Measurements from ENCODE around the gene VPS13D. TPM values are rescaled to one million over a fixed set of nuclear protein-coding genes. Genes with fewer than 3 reads are reported as not detected.

The VPS13D gene
- total and polyA plus RNA-seq, 10 donors = 10.1 to 108 (median 86.3) TPM

GRCh38 chr1:12511516-12512468 lies 282.0 kb downstream of the VPS13D start:
- H3K36me3 ChIP-seq = peaks cover 0 to 59% (median 23%) of the 10 kb centered on the region in 6 donors
- 91 to 98% (median 96%) methylated on average over 13 of the region's 13 CpGs for WGBS, 5 donors
- H3K27me3 ChIP-seq (replicated peaks in 1 of 7) = no peaks in the 10 kb centered on the region
- H3K27ac ChIP-seq = peak overlapping the region in 6 of 8 donors; percentile 47 to 80 (median 66)
- no peaks in the 10 kb centered on the region for H3K9me3 ChIP-seq
- DNase-seq = no peak
- intact Hi-C loops (cut with DNase I; ENCODE audit: low total_unique reads) = no loop called here
- no peak for TF ChIP-seq CTCF (IDR thresholded peaks at IDR 0.05 in 8 of 11, conservative IDR thresholded peaks at IDR 0.05 in 3 of 11)
- TF ChIP-seq POLR2AphosphoS5 (IDR thresholded peaks at IDR 0.05) = no peak
- TF ChIP-seq POLR2A (IDR thresholded peaks at IDR 0.05) = no peak
- H3K4me1 ChIP-seq = peaks cover 0 to 24% (median 15%) of the 10 kb centered on the region in 6 donors
- peak overlapping the region in 2 of 8 donors; percentile 11 to 49 for H3K4me3 ChIP-seq

DNA sequence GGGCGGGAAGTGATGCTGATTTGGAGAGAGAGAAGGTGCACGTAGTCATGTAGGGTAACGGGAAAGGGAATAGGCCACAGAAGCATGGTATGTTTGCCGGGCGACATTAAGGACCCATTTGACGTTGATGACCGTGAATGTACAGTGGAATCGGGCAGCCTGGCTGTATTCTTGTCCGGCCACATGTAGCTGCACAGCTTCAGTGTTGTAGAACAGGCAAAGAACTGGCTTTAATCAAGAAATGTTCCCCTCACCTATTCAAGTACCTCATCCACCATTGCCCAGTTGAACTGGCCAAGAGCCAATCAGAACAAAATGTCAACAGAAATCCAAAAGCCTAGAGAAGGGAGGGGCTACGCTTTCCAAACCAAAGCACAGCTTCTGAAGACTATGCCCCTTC lies 283.4 kb downstream of the VPS13D start:
- Histone ChIP-seq H3K36me3 (peaks cover 0 to 45% (median 10%) of the 10 kb centered on the region in 6 donors), H3K27me3 (replicated peaks in 1 of 7) (no peaks in the 10 kb centered on the region), H3K4me3 (no peak overlapping the region), H3K9me3 (no peaks in the 10 kb centered on the region), H3K27ac (no peak overlapping the region), H3K4me1 (peaks cover 0 to 24% (median 15%) of the 10 kb centered on the region in 6 donors)
- intact Hi-C loops (cut with DNase I; ENCODE audit: low total_unique reads) = no loop called here
- DNase-seq = no peak
- TF ChIP-seq POLR2A (IDR thresholded peaks at IDR 0.05) (no peak), CTCF (IDR thresholded peaks at IDR 0.05 in 8 of 11, conservative IDR thresholded peaks at IDR 0.05 in 3 of 11) (no peak), POLR2AphosphoS5 (IDR thresholded peaks at IDR 0.05) (no peak)
- 96 to 98% (median 98%) methylated on average over 10 of the region's 10 CpGs for WGBS, 5 donors

- peaks cover 0 to 30% (median 15%) of the 10 kb centered on the region in 6 donors for H3K4me1 ChIP-seq
- intact Hi-C loops (cut with DNase I; ENCODE audit: low total_unique reads) = no loop called here
- no peak for DNase-seq
- no peaks in the 10 kb centered on the region for H3K9me3 ChIP-seq
- H3K27ac ChIP-seq = no peak overlapping the region
- no peak overlapping the region for H3K4me3 ChIP-seq
- TF ChIP-seq POLR2AphosphoS5 (IDR thresholded peaks at IDR 0.05) (no peak), POLR2A (IDR thresholded peaks at IDR 0.05) (no peak), CTCF (IDR thresholded peaks at IDR 0.05 in 8 of 11, conservative IDR thresholded peaks at IDR 0.05 in 3 of 11) (no peak)
- 93 to 97% (median 94%) methylated on average over 8 of the region's 8 CpGs for WGBS, 5 donors
- no peaks in the 10 kb centered on the region for H3K27me3 ChIP-seq (replicated peaks in 1 of 7)
- peaks cover 0 to 31% (median 3%) of the 10 kb centered on the region in 6 donors for H3K36me3 ChIP-seq
Measured at GRCh38 chr1:12514590-12514989, 284.8 kb downstream of the VPS13D start.

GRCh38 chr1:12515234-12515633 lies 285.4 kb downstream of the VPS13D start:
- no peak for DNase-seq
- intact Hi-C loops (cut with DNase I; ENCODE audit: low total_unique reads) = no loop called here
- H3K27ac ChIP-seq = no peak overlapping the region
- no peaks in the 10 kb centered on the region for H3K9me3 ChIP-seq
- TF ChIP-seq POLR2AphosphoS5 (IDR thresholded peaks at IDR 0.05) = no peak
- H3K4me3 ChIP-seq = no peak overlapping the region
- H3K27me3 ChIP-seq (replicated peaks in 1 of 7) = no peaks in the 10 kb centered on the region
- peaks cover 0 to 28% (median 3%) of the 10 kb centered on the region in 6 donors for H3K36me3 ChIP-seq
- WGBS, 5 donors = 93 to 98% (median 94%) methylated on average over 5 of the region's 5 CpGs
- peaks cover 0 to 24% (median 10%) of the 10 kb centered on the region in 6 donors for H3K4me1 ChIP-seq
